Gastroesophageal sphincter (tissue), 4 donors: ENCODE data around the gene TTC5. TPM values are rescaled to one million over a fixed set of nuclear protein-coding genes. Genes with fewer than 3 reads are reported as not detected.

Experiments
- ATAC-seq: fragments of 150-250 bp; one replicate; pipeline ENCODE4 v1.9.1; 2016; ENCODE audit warnings: mild to moderate bottlenecking, moderate library complexity
- H3K27ac ChIP-seq, 4 donors: fragments of 200-600 bp; sonication (generic) in 3 of 4; 1 replicate in 3 of 4; 2 replicates in 1 of 4; pipeline ENCODE4 v1.5.1; 2016 to 2019
- H3K27me3 ChIP-seq: fragments of 200-600 bp; sonication (generic); one replicate; pipeline ENCODE4 v1.5.1; 2019
- H3K36me3 ChIP-seq, 2 donors: fragments of 200-600 bp; sonication (generic); one replicate each; pipeline ENCODE4 v1.5.1; 2019; ENCODE audit warnings: control low read depth in 1 of 2
- H3K4me1 ChIP-seq, 3 donors: fragments of 200-600 bp; sonication (generic); 1 replicate in 2 of 3; 2 replicates in 1 of 3; pipeline ENCODE4 v1.5.1; 2016 to 2019; ENCODE audit warnings: control low read depth in 2 of 3
- H3K4me3 ChIP-seq, 2 donors: fragments of 200-600 bp; sonication (generic); one replicate each; pipeline ENCODE4 v1.5.1; 2019; ENCODE audit warnings: mild to moderate bottlenecking in 1 of 2, moderate library complexity in 1 of 2
- H3K9me3 ChIP-seq, 3 donors: fragments of 200-600 bp; sonication (generic); one replicate each; pipeline ENCODE4 v1.5.1; 2017 to 2019; ENCODE audit warnings: control low read depth in 2 of 3
- EP300 ChIP-seq: sonication (generic); formaldehyde crosslinking; IDR thresholded peaks from one replicate; pipeline ENCODE4 v1.6.1; 2017; ENCODE audit warnings: antibody characterized with exemption, mild to moderate bottlenecking
- POLR2A ChIP-seq, 2 donors: fragments of 450-650 bp; IDR thresholded peaks; one replicate each; pipeline ENCODE4 v1.6.1; 2017; ENCODE audit warnings: antibody characterized with exemption in 2 of 2, mild to moderate bottlenecking in 2 of 2, moderate library complexity in 1 of 2
- POLR2AphosphoS5 ChIP-seq: sonication (generic); formaldehyde crosslinking; IDR thresholded peaks from one replicate; pipeline ENCODE4 v1.6.1; 2017; ENCODE audit warnings: antibody characterized with exemption
- WGBS, 2 donors: methylation state at CpG; one replicate each; pipeline ENCODE4 v1.1.5; 2018; ENCODE audit warnings: low coverage in 1 of 2; 5-methylcytosine and 5-hydroxymethylcytosine counted together
- total RNA-seq, 4 donors: library from RNA; depleted of rRNA; stranded (reverse); fragments of >200 nt; gene quantifications; one replicate each; pipeline ENCODE4 v1.1.0, GENCODE V29; 2016
- TF ChIP-seq, protein P1 (sequence below), 4 experiments: fragments of 200-600 bp in 2 of 4; fragments of 450-650 bp in 2 of 4; sonication (generic) in 1 of 4; IDR thresholded peaks; one replicate each; pipeline ENCODE4 v1.5.1; 2017 to 2019; ENCODE audit warnings: antibody characterized with exemption in 4 of 4, mild to moderate bottlenecking in 2 of 4, moderate library complexity in 2 of 4

TTC5 gene
- 10 to 100 TPM in 2 of 4 donors, 1 to 10 TPM in 2; 8.1 to 10.9 (median 10.0) TPM for total RNA-seq

- 1% methylated on average over 22 to 23 of the region's 27 CpGs for WGBS, 2 donors
- Histone ChIP-seq H3K27ac (peak within 1 kb of the TSS in 3 of 4 donors; percentile 49 to 72 (median 59)), H3K4me1 (peaks cover 3 to 34% (median 8%) of the 10 kb centered on the region in 3 donors), H3K4me3 (peak within 1 kb of the TSS; percentile 68 to 79), H3K36me3 (peaks cover 0 to 18% of the 10 kb centered on the region in 2 donors), H3K27me3 (no peaks in the 10 kb centered on the region), H3K9me3 (no peaks in the 10 kb centered on the region)
- ATAC-seq, result peak; percentile 93
- TF ChIP-seq, protein P1, sequence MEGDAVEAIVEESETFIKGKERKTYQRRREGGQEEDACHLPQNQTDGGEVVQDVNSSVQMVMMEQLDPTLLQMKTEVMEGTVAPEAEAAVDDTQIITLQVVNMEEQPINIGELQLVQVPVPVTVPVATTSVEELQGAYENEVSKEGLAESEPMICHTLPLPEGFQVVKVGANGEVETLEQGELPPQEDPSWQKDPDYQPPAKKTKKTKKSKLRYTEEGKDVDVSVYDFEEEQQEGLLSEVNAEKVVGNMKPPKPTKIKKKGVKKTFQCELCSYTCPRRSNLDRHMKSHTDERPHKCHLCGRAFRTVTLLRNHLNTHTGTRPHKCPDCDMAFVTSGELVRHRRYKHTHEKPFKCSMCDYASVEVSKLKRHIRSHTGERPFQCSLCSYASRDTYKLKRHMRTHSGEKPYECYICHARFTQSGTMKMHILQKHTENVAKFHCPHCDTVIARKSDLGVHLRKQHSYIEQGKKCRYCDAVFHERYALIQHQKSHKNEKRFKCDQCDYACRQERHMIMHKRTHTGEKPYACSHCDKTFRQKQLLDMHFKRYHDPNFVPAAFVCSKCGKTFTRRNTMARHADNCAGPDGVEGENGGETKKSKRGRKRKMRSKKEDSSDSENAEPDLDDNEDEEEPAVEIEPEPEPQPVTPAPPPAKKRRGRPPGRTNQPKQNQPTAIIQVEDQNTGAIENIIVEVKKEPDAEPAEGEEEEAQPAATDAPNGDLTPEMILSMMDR (IDR thresholded peaks at IDR 0.05), result peak; percentile 72 to 96 (median 74)
- TF ChIP-seq POLR2A (IDR thresholded peaks at IDR 0.05) (peak in 1 of 2 donors; percentile 14), EP300 (no peak), POLR2AphosphoS5 (peak; percentile 38)
Measured at GRCh38 chr14:20305265-20306078, at the start of gene TTC5. Gene TTC5, minus strand, starts transcription at chr14:20305951. Its CDS starts 14 bp downstream, at chr14:20305937.

- no peak for ATAC-seq
- H3K27me3 ChIP-seq, result no peaks in the 10 kb centered on the region
- H3K9me3 ChIP-seq, result no peaks in the 10 kb centered on the region
- no peak overlapping the region for H3K4me3 ChIP-seq
- peaks cover 0 to 97% of the 10 kb centered on the region in 2 donors for H3K36me3 ChIP-seq
- no peak overlapping the region for H3K27ac ChIP-seq
- H3K4me1 ChIP-seq, result no peaks in the 10 kb centered on the region
- TF ChIP-seq EP300, result no peak
- TF ChIP-seq, protein P1 (IDR thresholded peaks at IDR 0.05), result peak in 1 of 4 experiments; percentile 24
Measured at GRCh38 chr14:20350860-20351259, 45.1 kb upstream of the TTC5 start.

- Histone ChIP-seq H3K4me3 (no peak overlapping the region), H3K4me1 (no peaks in the 10 kb centered on the region), H3K27me3 (no peaks in the 10 kb centered on the region), H3K9me3 (no peaks in the 10 kb centered on the region), H3K36me3 (peaks cover 0 to 97% of the 10 kb centered on the region in 2 donors), H3K27ac (no peak overlapping the region)
- no peak for ATAC-seq
- TF ChIP-seq POLR2AphosphoS5 (no peak), EP300 (no peak), POLR2A (IDR thresholded peaks at IDR 0.05) (no peak)
- TF ChIP-seq, protein P1 (IDR thresholded peaks at IDR 0.05), result no peak
- 71 to 100% methylated on average over 2 of the region's 2 CpGs for WGBS, 2 donors
Measured at GRCh38 chr14:20350282-20350681, 44.5 kb upstream of the TTC5 start.

- ATAC-seq, result no peak
- no peak for TF ChIP-seq POLR2AphosphoS5
- TF ChIP-seq, protein P1 (IDR thresholded peaks at IDR 0.05), result no peak
- H3K4me3 ChIP-seq, result no peak overlapping the region
- H3K27me3 ChIP-seq, result no peaks in the 10 kb centered on the region
- H3K9me3 ChIP-seq, result no peaks in the 10 kb centered on the region
- H3K36me3 ChIP-seq, result peaks cover 0 to 77% of the 10 kb centered on the region in 2 donors
- no peak overlapping the region for H3K27ac ChIP-seq
- 96% methylated on average over 3 of the region's 3 CpGs; no CpG with 5 or more reads in 1 of the 2 donors for WGBS, 2 donors
- H3K4me1 ChIP-seq, result peaks cover 0 to 11% (median 5%) of the 10 kb centered on the region in 3 donors
Measured at GRCh38 chr14:20347747-20348146, 42.0 kb upstream of the TTC5 start.

- WGBS, 2 donors, result 77% methylated on average over 1 of the region's 1 CpG; no CpG with 5 or more reads in 1 of the 2 donors
- peaks cover 0 to 66% of the 10 kb centered on the region in 2 donors for H3K36me3 ChIP-seq
Measured at GRCh38 chr14:20346713-20347112, 41.0 kb upstream of the TTC5 start.

More at GRCh38 chr14:20346713-20347112, 41.0 kb upstream of the TTC5 start:
- H3K4me3 ChIP-seq, result no peak overlapping the region
- no peak for ATAC-seq
- H3K4me1 ChIP-seq, result peaks cover 0 to 11% (median 5%) of the 10 kb centered on the region in 3 donors
- no peaks in the 10 kb centered on the region for H3K9me3 ChIP-seq
- TF ChIP-seq, protein P1 (IDR thresholded peaks at IDR 0.05), result no peak
- no peak for TF ChIP-seq EP300
- no peak for TF ChIP-seq POLR2AphosphoS5
- TF ChIP-seq POLR2A (IDR thresholded peaks at IDR 0.05), result no peak
- no peak overlapping the region for H3K27ac ChIP-seq
- no peaks in the 10 kb centered on the region for H3K27me3 ChIP-seq
